ENCODE data around the gene STXBP6.

- no peak for TF ChIP-seq EZH2 (IDR thresholded peaks at IDR 0.05)
- no peak for TF ChIP-seq POLR2AphosphoS5 (IDR thresholded peaks at IDR 0.05; ENCODE audit: borderline replicate concordance, low read depth, low read length)
These were observed 12.0 kb upstream of the STXBP6 start for GRCh38 chr14:25062022-25062321.
